Measurements from ENCODE around the gene ANKRD63. TPM values are rescaled to one million over a fixed set of nuclear protein-coding genes. Genes with fewer than 3 reads are reported as not detected.

The ANKRD63 gene
- total RNA-seq, 1 donor, result not detected

GRCh38 chr15:40309344-40309862 lies 26.5 kb upstream of the ANKRD63 start:
- H3K4me3 ChIP-seq (ENCODE audit: low read depth, low read length), result no peak overlapping the region
- DNase-seq (ENCODE audit: low read depth), result no peak
- TF ChIP-seq CTCF (IDR thresholded peaks at IDR 0.05; ENCODE audit: insufficient read depth, low read length), result no peak

- H3K4me3 ChIP-seq (ENCODE audit: low read depth, low read length), result no peak within 1 kb of the TSS
- TF ChIP-seq CTCF (IDR thresholded peaks at IDR 0.05; ENCODE audit: insufficient read depth, low read length), result no peak
- no peak for DNase-seq (ENCODE audit: low read depth)
Measured at GRCh38 chr15:40307421-40308211, 24.8 kb upstream of the ANKRD63 start, which contains the start of gene PLCB2. Gene PLCB2, minus strand, starts transcription at chr15:40307935. Its CDS starts 263 bp downstream, at chr15:40307672.

GRCh38 chr15:40306908-40307307 lies 24.0 kb upstream of the ANKRD63 start:
- no peak for DNase-seq (ENCODE audit: low read depth)
- no peak for TF ChIP-seq CTCF (IDR thresholded peaks at IDR 0.05; ENCODE audit: insufficient read depth, low read length)

GRCh38 chr15:40306371-40306770 lies 23.5 kb upstream of the ANKRD63 start:
- TF ChIP-seq CTCF (IDR thresholded peaks at IDR 0.05; ENCODE audit: insufficient read depth, low read length), result no peak
- DNase-seq (ENCODE audit: low read depth), result no peak
- no peak overlapping the region for H3K4me3 ChIP-seq (ENCODE audit: low read depth, low read length)

More at GRCh38 chr15:40306908-40307307, 24.0 kb upstream of the ANKRD63 start:
- no peak overlapping the region for H3K4me3 ChIP-seq (ENCODE audit: low read depth, low read length)

- TF ChIP-seq CTCF (IDR thresholded peaks at IDR 0.05; ENCODE audit: insufficient read depth, low read length), result no peak
Measured at GRCh38 chr15:40305281-40305680, 22.4 kb upstream of the ANKRD63 start.

GRCh38 chr15:40303576-40303975 lies 20.7 kb upstream of the ANKRD63 start:
- no peak for DNase-seq (ENCODE audit: low read depth)
- no peak overlapping the region for H3K4me3 ChIP-seq (ENCODE audit: low read depth, low read length)
- TF ChIP-seq CTCF (IDR thresholded peaks at IDR 0.05; ENCODE audit: insufficient read depth, low read length), result no peak

More at GRCh38 chr15:40305281-40305680, 22.4 kb upstream of the ANKRD63 start:
- no peak for DNase-seq (ENCODE audit: low read depth)
- H3K4me3 ChIP-seq (ENCODE audit: low read depth, low read length), result no peak overlapping the region

All from fibroblast of the aortic adventitia (primary cell).